Fibroblast of mammary gland (primary cell): Measurements from ENCODE around the gene MRPS9.

Source experiments
- DNase-seq: peaks from one replicate; pipeline ENCODE4 v3.0.0-alpha.2; 2010; ENCODE audit warnings: low read depth
- H3K4me3 ChIP-seq: 2 replicates; pipeline ENCODE4 v1.5.1; 2011; ENCODE audit warnings: low read depth, mild to moderate bottlenecking, low read length, moderate library complexity; ENCODE audit not compliant: control insufficient read depth
- TF ChIP-seq, protein P1 (sequence below): conservative IDR thresholded peaks from 2 replicates; pipeline ENCODE4 v1.5.1; 2011; ENCODE audit warnings: low read depth, low read length, inconsistent platforms; ENCODE audit not compliant: control insufficient read depth, insufficient read depth

The MRPS9 gene

DNA sequence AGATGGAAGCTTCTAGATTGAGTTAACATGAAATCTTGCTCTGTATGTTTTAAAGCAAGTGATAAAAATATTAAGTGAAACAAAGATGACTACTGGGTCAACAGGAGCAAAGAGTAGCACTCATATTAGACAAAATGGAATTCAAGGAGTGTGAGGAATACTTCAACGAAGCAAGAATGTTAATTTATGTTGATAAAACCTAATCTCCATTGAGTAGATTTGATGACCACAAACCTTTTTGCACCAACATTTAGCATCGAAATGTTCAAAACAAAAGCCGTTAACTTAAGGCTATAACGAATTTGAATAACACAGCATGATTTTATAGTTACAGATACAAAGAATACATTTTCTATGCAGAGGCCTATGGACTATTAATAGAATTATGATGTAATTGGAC is 35.7 kb downstream of the MRPS9 start:
- no peak for DNase-seq
- TF ChIP-seq, protein P1, sequence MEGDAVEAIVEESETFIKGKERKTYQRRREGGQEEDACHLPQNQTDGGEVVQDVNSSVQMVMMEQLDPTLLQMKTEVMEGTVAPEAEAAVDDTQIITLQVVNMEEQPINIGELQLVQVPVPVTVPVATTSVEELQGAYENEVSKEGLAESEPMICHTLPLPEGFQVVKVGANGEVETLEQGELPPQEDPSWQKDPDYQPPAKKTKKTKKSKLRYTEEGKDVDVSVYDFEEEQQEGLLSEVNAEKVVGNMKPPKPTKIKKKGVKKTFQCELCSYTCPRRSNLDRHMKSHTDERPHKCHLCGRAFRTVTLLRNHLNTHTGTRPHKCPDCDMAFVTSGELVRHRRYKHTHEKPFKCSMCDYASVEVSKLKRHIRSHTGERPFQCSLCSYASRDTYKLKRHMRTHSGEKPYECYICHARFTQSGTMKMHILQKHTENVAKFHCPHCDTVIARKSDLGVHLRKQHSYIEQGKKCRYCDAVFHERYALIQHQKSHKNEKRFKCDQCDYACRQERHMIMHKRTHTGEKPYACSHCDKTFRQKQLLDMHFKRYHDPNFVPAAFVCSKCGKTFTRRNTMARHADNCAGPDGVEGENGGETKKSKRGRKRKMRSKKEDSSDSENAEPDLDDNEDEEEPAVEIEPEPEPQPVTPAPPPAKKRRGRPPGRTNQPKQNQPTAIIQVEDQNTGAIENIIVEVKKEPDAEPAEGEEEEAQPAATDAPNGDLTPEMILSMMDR, result no peak
- H3K4me3 ChIP-seq, result no peak overlapping the region

DNA sequence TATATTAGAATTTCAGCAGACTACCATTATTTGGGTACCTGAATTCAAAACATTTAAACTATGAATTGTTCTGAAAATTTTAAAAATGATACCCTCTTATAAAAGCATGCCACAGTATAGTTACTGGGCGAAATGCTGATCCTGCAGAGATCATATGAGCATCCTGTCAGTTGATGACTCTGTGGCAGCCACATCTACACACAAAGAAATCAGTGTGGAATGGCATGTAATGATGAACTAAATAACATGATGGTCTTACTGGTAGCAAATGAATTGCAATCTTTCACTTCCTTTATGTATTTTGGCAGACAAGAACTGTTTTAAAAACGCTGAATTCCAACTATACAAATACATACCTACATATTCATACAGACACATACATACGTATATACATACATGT is 38.3 kb downstream of the MRPS9 start:
- no peak for DNase-seq
- TF ChIP-seq, protein P1, result no peak

DNA sequence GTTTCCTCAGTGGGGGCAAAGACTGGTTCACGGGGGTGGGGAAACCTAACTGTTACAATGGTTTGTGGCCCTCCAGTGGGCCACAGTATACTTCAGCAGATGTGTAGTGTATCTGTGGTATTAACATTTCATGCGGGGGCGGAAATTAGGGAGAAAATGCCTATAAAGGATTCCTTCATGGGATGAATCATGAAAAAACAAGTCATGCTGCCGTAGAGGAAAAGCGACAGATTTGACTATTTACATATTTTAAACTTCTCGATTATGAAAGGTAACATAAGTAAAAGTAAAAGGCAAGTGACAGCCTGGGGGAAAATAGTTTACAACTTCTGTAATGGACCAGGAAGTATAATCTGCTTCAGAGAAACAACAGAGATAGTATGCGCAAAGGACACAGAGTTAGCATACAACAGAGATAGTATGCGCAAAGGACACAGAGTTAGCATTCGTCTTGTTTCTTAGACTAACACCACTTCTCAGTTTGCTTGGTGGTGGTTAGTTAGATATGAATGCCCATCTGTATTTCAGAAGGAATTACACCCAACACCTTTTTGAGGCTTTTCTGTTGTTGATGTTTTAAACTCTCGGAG is 41.1 kb downstream of the MRPS9 start:
- H3K4me3 ChIP-seq, result no peak overlapping the region
- peak; percentile 14 for DNase-seq
- TF ChIP-seq, protein P1, result no peak

More for the DNA sequence above, 38.3 kb downstream of the MRPS9 start:
- H3K4me3 ChIP-seq, result no peak overlapping the region

DNA sequence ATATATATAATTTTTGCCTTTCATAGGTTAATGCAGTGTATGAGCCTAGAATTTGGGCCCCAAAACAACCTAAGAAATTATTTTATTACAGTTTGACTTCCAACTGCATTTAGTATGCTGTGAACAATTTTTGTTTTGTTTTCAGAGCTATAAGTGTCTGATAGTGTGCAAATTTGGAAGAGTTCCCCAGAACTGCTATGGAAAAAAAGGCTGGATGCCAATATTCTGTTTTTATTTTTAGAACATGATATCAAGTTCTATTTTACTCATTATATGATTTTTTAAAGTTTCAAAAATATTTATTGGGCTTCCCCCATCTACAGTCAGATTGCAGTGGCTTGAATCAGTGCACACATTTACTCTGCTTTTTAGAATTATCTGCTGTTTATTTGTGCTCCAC is 42.6 kb downstream of the MRPS9 start:
- TF ChIP-seq, protein P1, result no peak

DNA sequence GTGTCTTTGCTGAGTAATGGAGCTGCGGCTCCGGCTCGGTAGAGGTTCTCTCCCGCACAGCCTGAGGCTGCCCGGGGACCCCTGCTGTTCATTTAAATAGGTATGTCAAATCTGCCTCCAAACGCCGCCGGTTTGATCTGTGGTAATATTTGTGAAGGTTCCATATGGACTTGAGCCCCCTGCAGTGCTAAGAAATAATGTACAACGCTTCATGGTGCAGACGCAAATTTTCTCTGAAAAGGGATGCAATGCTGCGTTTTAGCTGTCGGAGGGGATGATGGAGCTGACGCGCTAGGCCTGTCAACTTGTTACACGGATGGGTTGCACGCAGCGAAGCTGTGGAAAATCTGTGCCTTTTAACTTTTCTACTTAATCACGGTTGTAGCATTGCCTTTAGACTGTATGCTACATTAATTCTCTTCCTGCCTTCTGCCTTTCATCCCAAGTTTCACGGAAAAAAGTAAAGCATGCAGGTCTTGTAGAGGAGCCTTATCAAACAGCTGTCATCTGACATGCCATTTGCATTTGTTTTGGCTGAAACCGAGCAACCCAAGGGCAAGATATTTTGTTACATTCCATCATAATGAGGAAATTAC is 43.2 kb downstream of the MRPS9 start:
- TF ChIP-seq, protein P1, result no peak
- H3K4me3 ChIP-seq, result no peak overlapping the region
- no peak for DNase-seq

More for the DNA sequence above, 42.6 kb downstream of the MRPS9 start:
- H3K4me3 ChIP-seq, result no peak overlapping the region
- no peak for DNase-seq

DNA sequence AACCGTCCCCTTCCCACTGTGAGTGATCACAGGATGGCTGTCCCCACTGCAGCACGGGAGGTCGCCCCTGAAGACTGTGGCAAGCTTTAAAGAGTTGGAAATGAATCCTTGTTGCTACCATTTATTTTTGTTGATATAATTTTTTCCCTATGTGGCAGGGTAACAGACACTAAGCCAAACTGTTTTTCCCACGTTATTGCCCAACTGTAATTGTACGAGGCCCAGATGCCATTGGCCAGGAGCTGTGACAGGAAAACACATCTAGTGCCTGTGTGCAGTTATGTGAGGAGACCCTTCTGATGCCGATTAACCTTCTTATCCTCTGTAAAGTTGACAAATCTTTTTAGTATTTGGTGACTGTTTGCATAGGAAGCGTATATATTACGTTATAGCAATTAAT is 44.2 kb downstream of the MRPS9 start:
- no peak for DNase-seq
- TF ChIP-seq, protein P1, result no peak
- no peak overlapping the region for H3K4me3 ChIP-seq

DNA sequence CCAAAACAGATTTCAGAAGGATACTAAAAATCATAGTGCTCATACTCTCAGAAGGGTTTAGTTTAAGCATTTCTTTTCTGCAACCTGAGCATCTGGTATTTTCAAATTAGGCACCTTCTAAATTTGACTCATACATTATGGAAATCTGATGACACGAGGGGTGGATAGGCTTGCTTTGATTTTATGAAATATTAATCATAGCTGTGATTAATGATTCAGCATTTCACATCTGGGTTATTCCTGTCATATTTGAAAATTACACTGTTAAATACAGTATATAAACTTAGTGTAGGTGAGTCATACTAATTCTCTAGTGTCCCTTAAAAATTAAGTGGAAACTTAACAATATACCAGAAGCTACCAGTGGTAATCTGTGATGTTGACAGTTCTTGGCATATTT is 47.7 kb downstream of the MRPS9 start:
- TF ChIP-seq, protein P1, result no peak
- H3K4me3 ChIP-seq, result no peak overlapping the region
- DNase-seq, result peak; percentile 4
